Measurements from ENCODE around the gene FHL3. TPM values are rescaled to one million over a fixed set of nuclear protein-coding genes. Genes with fewer than 3 reads are reported as not detected.
A peak's percentile ranks its signal among the peaks of the same experiment; 100 is the strongest.

The FHL3 gene
- total and polyA plus RNA-seq, 9 of the 15 experiments (the other 6 are each of a cell fraction or from before 2014, with no cell fraction given), result 6.1 to 144 (median 34.1) TPM

DNA sequence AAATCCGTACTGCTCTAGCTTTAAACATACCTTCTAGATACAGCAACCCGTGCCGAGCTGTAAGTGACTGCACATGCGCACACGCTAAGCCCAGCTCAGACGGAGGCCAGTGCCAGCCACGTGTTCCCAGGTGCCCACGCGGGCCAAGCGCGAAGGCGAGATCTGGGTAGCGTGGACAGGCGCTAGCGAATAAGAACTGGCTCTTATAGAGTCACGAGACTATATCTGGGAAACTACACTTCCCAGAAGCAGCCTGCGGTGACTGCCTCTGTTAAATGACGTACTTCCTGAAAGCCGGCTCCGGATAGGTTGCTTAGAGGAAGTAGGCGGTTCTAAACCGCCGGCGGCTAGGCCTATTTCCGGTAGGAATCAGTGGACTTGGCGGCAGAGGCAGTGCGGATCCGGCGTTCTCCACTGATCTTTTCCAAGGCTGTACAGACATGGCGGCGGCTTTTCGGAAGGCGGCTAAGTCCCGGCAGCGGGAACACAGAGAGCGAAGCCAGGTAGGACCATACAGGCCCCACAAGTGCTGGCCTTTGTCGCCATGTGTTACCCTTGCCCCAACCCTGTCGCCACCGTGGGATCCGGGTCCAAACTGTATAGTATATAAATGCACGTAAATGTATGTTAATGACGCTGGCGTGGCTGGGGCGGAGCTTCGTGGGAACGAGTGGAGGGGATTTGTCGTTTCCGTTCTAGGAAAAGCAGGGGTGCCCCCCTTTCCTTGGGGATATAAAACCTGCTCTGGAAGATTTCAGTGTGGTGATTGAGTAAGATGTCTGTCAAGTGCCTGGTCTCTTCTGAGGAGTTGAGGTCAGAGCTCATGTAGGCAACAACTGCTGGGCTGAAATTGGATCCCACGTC, 7.3 kb upstream of the FHL3 start, which contains the start of gene UTP11 (continued):
- TF ChIP-seq, protein P1, sequence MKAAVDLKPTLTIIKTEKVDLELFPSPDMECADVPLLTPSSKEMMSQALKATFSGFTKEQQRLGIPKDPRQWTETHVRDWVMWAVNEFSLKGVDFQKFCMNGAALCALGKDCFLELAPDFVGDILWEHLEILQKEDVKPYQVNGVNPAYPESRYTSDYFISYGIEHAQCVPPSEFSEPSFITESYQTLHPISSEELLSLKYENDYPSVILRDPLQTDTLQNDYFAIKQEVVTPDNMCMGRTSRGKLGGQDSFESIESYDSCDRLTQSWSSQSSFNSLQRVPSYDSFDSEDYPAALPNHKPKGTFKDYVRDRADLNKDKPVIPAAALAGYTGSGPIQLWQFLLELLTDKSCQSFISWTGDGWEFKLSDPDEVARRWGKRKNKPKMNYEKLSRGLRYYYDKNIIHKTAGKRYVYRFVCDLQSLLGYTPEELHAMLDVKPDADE (conservative IDR thresholded peaks at IDR 0.05; ENCODE audit: control insufficient read depth, low read depth, low read length), result peak; percentile 93
- TF ChIP-seq NONO (IDR thresholded peaks at IDR 0.05; ENCODE audit: low read depth in 2 of 2, low read length in 1 of 2) (no peak), ZNF766 (CRISPR knock-in tag; conservative IDR thresholded peaks at IDR 0.05) (peak; percentile 97), RNF2 (IDR thresholded peaks at IDR 0.05) (peak; percentile 100), YBX1 (IDR thresholded peaks at IDR 0.05) (no peak), BRD9 (IDR thresholded peaks at IDR 0.05; ENCODE audit: low read depth, partially characterized antibody) (peak; percentile 60), SRSF1 (IDR thresholded peaks at IDR 0.05; ENCODE audit: low read depth, low read length) (no peak), TAF7 (tag; IDR thresholded peaks at IDR 0.05) (peak; percentile 97), GTF2E2 (tag; IDR thresholded peaks at IDR 0.05) (peak; percentile 96), RBBP5 (IDR thresholded peaks at IDR 0.05; ENCODE audit: borderline replicate concordance, insufficient read depth, low read length, poor library complexity, severe bottlenecking) (peak; percentile 75)
- TF ChIP-seq, protein P2, sequence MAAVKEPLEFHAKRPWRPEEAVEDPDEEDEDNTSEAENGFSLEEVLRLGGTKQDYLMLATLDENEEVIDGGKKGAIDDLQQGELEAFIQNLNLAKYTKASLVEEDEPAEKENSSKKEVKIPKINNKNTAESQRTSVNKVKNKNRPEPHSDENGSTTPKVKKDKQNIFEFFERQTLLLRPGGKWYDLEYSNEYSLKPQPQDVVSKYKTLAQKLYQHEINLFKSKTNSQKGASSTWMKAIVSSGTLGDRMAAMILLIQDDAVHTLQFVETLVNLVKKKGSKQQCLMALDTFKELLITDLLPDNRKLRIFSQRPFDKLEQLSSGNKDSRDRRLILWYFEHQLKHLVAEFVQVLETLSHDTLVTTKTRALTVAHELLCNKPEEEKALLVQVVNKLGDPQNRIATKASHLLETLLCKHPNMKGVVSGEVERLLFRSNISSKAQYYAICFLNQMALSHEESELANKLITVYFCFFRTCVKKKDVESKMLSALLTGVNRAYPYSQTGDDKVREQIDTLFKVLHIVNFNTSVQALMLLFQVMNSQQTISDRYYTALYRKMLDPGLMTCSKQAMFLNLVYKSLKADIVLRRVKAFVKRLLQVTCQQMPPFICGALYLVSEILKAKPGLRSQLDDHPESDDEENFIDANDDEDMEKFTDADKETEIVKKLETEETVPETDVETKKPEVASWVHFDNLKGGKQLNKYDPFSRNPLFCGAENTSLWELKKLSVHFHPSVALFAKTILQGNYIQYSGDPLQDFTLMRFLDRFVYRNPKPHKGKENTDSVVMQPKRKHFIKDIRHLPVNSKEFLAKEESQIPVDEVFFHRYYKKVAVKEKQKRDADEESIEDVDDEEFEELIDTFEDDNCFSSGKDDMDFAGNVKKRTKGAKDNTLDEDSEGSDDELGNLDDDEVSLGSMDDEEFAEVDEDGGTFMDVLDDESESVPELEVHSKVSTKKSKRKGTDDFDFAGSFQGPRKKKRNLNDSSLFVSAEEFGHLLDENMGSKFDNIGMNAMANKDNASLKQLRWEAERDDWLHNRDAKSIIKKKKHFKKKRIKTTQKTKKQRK (IDR thresholded peaks at IDR 0.05; ENCODE audit: borderline replicate concordance, low read depth, low read length), result peak; percentile 24; the same call in 1 of the 2 replicates
- TF ChIP-seq, protein P3, sequence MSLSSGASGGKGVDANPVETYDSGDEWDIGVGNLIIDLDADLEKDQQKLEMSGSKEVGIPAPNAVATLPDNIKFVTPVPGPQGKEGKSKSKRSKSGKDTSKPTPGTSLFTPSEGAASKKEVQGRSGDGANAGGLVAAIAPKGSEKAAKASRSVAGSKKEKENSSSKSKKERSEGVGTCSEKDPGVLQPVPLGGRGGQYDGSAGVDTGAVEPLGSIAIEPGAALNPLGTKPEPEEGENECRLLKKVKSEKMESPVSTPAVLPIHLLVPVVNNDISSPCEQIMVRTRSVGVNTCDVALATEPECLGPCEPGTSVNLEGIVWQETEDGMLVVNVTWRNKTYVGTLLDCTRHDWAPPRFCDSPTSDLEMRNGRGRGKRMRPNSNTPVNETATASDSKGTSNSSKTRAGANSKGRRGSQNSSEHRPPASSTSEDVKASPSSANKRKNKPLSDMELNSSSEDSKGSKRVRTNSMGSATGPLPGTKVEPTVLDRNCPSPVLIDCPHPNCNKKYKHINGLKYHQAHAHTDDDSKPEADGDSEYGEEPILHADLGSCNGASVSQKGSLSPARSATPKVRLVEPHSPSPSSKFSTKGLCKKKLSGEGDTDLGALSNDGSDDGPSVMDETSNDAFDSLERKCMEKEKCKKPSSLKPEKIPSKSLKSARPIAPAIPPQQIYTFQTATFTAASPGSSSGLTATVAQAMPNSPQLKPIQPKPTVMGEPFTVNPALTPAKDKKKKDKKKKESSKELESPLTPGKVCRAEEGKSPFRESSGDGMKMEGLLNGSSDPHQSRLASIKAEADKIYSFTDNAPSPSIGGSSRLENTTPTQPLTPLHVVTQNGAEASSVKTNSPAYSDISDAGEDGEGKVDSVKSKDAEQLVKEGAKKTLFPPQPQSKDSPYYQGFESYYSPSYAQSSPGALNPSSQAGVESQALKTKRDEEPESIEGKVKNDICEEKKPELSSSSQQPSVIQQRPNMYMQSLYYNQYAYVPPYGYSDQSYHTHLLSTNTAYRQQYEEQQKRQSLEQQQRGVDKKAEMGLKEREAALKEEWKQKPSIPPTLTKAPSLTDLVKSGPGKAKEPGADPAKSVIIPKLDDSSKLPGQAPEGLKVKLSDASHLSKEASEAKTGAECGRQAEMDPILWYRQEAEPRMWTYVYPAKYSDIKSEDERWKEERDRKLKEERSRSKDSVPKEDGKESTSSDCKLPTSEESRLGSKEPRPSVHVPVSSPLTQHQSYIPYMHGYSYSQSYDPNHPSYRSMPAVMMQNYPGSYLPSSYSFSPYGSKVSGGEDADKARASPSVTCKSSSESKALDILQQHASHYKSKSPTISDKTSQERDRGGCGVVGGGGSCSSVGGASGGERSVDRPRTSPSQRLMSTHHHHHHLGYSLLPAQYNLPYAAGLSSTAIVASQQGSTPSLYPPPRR (CRISPR knock-in tag; IDR thresholded peaks at IDR 0.05; ENCODE audit: borderline replicate concordance), result 0 out of 2 replicates have a peak, but pooled peaks have one; percentile 67
- TF ChIP-seq, protein P4, sequence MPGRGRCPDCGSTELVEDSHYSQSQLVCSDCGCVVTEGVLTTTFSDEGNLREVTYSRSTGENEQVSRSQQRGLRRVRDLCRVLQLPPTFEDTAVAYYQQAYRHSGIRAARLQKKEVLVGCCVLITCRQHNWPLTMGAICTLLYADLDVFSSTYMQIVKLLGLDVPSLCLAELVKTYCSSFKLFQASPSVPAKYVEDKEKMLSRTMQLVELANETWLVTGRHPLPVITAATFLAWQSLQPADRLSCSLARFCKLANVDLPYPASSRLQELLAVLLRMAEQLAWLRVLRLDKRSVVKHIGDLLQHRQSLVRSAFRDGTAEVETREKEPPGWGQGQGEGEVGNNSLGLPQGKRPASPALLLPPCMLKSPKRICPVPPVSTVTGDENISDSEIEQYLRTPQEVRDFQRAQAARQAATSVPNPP (IDR thresholded peaks at IDR 0.05; ENCODE audit: borderline replicate concordance, insufficient read depth, insufficient read length), result no peak
